ENCODE measurements around the gene SLC26A8. TPM values are rescaled to one million over a fixed set of nuclear protein-coding genes. Genes with fewer than 3 reads are reported as not detected.

SLC26A8 gene
- total RNA-seq, 1 experiment from 2014 or later = not detected

DNA sequence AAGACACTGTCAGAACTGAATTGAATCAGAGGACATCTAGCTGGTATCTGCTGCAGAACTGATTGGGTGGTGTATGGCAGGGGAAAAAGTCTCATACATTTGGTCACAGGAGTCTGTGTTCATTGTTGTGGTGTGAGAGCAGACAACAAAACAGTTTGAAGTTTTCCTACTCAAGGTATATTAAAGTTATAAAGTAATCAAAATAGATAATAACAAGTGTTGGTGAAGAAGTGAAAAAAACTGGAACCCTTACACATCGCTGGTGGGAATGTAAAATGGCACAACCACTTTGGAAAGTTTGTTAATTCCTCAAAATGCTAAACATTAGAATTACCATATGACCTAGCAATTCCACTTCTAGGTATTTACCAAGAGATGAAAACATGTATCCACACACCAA lies 128.2 kb downstream of the SLC26A8 start:
- BruUV-seq (replicated peaks) = no TSS peak
- POLR2A ChIA-PET = no interaction called here
- no peak for DNase-seq (ENCODE audit: low read depth, low spot score)
- H3K27ac ChIP-seq (ENCODE audit: low read depth, low read length) = no peak overlapping the region
- H3K9ac ChIP-seq (ENCODE audit: low read length) = no peak overlapping the region
- peaks cover 99% of the 10 kb centered on the region for H3K79me2 ChIP-seq (ENCODE audit: insufficient read depth, low read length)
- H3K4me3 ChIP-seq (replicated peaks in 1 of 2; ENCODE audit: low read depth in 1 of 2, low read length in 2 of 2) = no peak overlapping the region
- RAD21 ChIA-PET (ENCODE audit: low non-redundant PET in 1 of 2, low total read pairs in 2 of 2, uncharacterized antibody in 2 of 2, unreplicated experiment in 2 of 2) = no interaction called here
- no peak for TF ChIP-seq ZFX (IDR thresholded peaks at IDR 0.05)
- TF ChIP-seq ZNF274 (IDR thresholded peaks at IDR 0.05; ENCODE audit: low read depth, low read length) = no peak
- no peak for TF ChIP-seq SIN3A (IDR thresholded peaks at IDR 0.05; ENCODE audit: low read depth)
- TF ChIP-seq, protein P1, sequence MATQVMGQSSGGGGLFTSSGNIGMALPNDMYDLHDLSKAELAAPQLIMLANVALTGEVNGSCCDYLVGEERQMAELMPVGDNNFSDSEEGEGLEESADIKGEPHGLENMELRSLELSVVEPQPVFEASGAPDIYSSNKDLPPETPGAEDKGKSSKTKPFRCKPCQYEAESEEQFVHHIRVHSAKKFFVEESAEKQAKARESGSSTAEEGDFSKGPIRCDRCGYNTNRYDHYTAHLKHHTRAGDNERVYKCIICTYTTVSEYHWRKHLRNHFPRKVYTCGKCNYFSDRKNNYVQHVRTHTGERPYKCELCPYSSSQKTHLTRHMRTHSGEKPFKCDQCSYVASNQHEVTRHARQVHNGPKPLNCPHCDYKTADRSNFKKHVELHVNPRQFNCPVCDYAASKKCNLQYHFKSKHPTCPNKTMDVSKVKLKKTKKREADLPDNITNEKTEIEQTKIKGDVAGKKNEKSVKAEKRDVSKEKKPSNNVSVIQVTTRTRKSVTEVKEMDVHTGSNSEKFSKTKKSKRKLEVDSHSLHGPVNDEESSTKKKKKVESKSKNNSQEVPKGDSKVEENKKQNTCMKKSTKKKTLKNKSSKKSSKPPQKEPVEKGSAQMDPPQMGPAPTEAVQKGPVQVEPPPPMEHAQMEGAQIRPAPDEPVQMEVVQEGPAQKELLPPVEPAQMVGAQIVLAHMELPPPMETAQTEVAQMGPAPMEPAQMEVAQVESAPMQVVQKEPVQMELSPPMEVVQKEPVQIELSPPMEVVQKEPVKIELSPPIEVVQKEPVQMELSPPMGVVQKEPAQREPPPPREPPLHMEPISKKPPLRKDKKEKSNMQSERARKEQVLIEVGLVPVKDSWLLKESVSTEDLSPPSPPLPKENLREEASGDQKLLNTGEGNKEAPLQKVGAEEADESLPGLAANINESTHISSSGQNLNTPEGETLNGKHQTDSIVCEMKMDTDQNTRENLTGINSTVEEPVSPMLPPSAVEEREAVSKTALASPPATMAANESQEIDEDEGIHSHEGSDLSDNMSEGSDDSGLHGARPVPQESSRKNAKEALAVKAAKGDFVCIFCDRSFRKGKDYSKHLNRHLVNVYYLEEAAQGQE (IDR thresholded peaks at IDR 0.05; ENCODE audit: low read depth) = no peak
- TF ChIP-seq, protein P2, sequence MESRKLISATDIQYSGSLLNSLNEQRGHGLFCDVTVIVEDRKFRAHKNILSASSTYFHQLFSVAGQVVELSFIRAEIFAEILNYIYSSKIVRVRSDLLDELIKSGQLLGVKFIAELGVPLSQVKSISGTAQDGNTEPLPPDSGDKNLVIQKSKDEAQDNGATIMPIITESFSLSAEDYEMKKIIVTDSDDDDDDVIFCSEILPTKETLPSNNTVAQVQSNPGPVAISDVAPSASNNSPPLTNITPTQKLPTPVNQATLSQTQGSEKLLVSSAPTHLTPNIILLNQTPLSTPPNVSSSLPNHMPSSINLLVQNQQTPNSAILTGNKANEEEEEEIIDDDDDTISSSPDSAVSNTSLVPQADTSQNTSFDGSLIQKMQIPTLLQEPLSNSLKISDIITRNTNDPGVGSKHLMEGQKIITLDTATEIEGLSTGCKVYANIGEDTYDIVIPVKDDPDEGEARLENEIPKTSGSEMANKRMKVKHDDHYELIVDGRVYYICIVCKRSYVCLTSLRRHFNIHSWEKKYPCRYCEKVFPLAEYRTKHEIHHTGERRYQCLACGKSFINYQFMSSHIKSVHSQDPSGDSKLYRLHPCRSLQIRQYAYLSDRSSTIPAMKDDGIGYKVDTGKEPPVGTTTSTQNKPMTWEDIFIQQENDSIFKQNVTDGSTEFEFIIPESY (IDR thresholded peaks at IDR 0.05; ENCODE audit: extremely low read depth, insufficient replicate concordance, low read length) = no peak
- H3K36me3 ChIP-seq (ENCODE audit: control insufficient read depth in 1 of 2, insufficient read depth in 2 of 2, low read length in 2 of 2) = peaks cover 0 to 21% of the 10 kb centered on the region in 2 experiments; a peak in 1 of 4 replicates
- H3K4me2 ChIP-seq (ENCODE audit: low read length) = no peak overlapping the region
- H2AFZ ChIP-seq (ENCODE audit: low read depth, low read length, poor library complexity, severe bottlenecking) = no peak overlapping the region
- CTCF ChIA-PET = no interaction called here
- H3K9me3 ChIP-seq (ENCODE audit: control insufficient read depth in 1 of 2, insufficient read depth in 1 of 2, low read depth in 1 of 2, low read length in 2 of 2) = no peaks in the 10 kb centered on the region
- H3K4me1 ChIP-seq (ENCODE audit: control insufficient read depth in 1 of 2, insufficient read depth in 2 of 2, low read length in 2 of 2) = no peaks in the 10 kb centered on the region; a peak in 1 of 4 replicates
- no peak for ATAC-seq
- H4K20me1 ChIP-seq (ENCODE audit: insufficient read depth) = peaks cover 44% of the 10 kb centered on the region; the same call in 1 of the 2 replicates
- no peaks in the 10 kb centered on the region for H3K27me3 ChIP-seq (ENCODE audit: insufficient read depth, low read length)
- no peaks in the 10 kb centered on the region for H3K9me2 ChIP-seq (ENCODE audit: insufficient read depth)
- intact Hi-C loops (cut with micrococcal nuclease) = no loop called here

Data from HCT116 (cell line).